A549 (cell line): Measurements from ENCODE around the gene ZBED1.

Source experiments
- HOXB5 ChIP-seq: fragments of 250-450 bp; sonication (Bioruptor Pico); IDR thresholded peaks from 2 replicates; pipeline ENCODE4 v1.5.0; 2020; ENCODE audit warnings: mild to moderate bottlenecking, moderate library complexity
- SREBF2 ChIP-seq: fragments of 450-650 bp; IDR thresholded peaks from 2 replicates; pipeline ENCODE4 v1.6.1; 2014; ENCODE audit warnings: mild to moderate bottlenecking, moderate library complexity

DNA sequence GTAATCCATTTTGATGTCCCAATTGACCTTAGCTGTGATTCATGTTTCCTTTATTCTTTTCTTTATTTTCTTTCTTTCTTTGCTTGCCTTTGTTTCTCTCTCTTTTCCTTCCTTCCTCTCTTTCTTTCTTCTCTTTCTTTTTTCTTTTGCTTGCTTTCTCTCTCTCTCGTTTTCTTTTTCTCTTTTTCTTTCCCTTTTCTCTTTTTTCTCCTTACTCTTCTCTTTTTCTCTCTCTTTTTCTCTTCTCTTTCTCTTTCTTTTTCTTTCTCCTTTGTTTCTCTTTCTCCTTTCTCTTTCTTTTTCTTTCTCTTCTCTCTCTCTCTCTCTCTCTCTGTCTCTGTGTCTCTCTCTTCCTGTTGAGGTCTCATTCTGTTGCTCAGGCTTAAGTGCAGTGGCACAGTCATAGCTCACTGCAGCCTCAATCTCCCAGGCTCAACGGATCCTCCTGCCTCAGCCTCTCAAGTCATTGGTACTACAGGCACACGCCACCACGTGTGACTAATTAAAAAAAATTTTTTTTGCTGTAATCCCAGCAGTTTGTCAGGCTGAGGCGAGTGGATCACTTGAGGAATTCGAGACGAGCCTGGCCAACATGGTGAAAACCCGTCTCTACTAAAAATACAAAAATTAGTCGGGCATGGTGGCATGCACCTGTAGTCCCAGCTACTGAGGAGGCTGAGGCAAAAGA is 8.0 kb upstream of the ZBED1 start:
- TF ChIP-seq HOXB5 (CRISPR knock-in tag) (no peak), SREBF2 (no peak)
